GM23338 (cell line): Measurements from ENCODE around the gene RPS6KB1. TPM values are rescaled to one million over a fixed set of nuclear protein-coding genes. Genes with fewer than 3 reads are reported as not detected.

Experiments used
- ATAC-seq: fragments of 200-7000 bp; cut with Tn5 transposase; 3 replicates; pipeline ENCODE4 v1.9.1; 2020
- DNase-seq: peaks from one replicate; pipeline ENCODE4 v3.0.0-alpha.2; 2015; ENCODE audit warnings: low spot score
- H2AFZ ChIP-seq: fragments of 200-600 bp; sonication (generic); 2 replicates; pipeline ENCODE4 v1.8.0; 2016; ENCODE audit warnings: antibody characterized with exemption, mild to moderate bottlenecking, moderate library complexity
- H3F3A ChIP-seq: fragments of 200-600 bp; sonication (generic); replicated peaks from 2 replicates; pipeline ENCODE4 v1.8.0; 2017; ENCODE audit warnings: antibody characterized with exemption, mixed run types, low read depth
- H3K27ac ChIP-seq: fragments of 200-600 bp; sonication (generic); 2 replicates; pipeline ENCODE4 v1.6.1; 2016; ENCODE audit warnings: low read depth
- H3K27me3 ChIP-seq: fragments of 200-600 bp; sonication (generic); 2 replicates; pipeline ENCODE4 v1.8.0; 2016; ENCODE audit warnings: mild to moderate bottlenecking, mixed run types, moderate library complexity; ENCODE audit not compliant: insufficient read depth
- H3K36me3 ChIP-seq: fragments of 200-600 bp; sonication (generic); 2 replicates; pipeline ENCODE4 v1.8.0; 2016; ENCODE audit warnings: mild to moderate bottlenecking; ENCODE audit not compliant: insufficient read depth
- H3K4me1 ChIP-seq: fragments of 200-600 bp; sonication (generic); 2 replicates; pipeline ENCODE4 v1.8.0; 2016; ENCODE audit warnings: mild to moderate bottlenecking, moderate library complexity; ENCODE audit not compliant: insufficient read depth
- H3K4me2 ChIP-seq: fragments of 200-600 bp; sonication (generic); 2 replicates; pipeline ENCODE4 v1.7.1; 2017; ENCODE audit warnings: mixed run types
- H3K4me3 ChIP-seq: fragments of 200-600 bp; sonication (generic); 2 replicates; pipeline ENCODE4 v1.6.1; 2016; ENCODE audit warnings: mixed run types
- H3K79me2 ChIP-seq: fragments of 200-600 bp; sonication (generic); replicated peaks from 2 replicates; pipeline ENCODE4 v1.8.0; 2017; ENCODE audit warnings: mild to moderate bottlenecking; ENCODE audit not compliant: insufficient read depth
- H3K9me2 ChIP-seq: fragments of 200-600 bp; sonication (generic); 2 replicates; pipeline ENCODE4 v1.8.0; 2017; ENCODE audit not compliant: insufficient read depth
- H4K20me1 ChIP-seq: fragments of 200-600 bp; sonication (generic); replicated peaks from 2 replicates; pipeline ENCODE4 v1.8.0; 2017; ENCODE audit warnings: mild to moderate bottlenecking; ENCODE audit not compliant: insufficient read depth
- H3K27ac Mint-ChIP-seq: 2 replicates; pipeline ENCODE4 v1.8.0; 2020; ENCODE audit warnings: inconsistent platforms, mild to moderate bottlenecking, moderate library complexity, mixed read lengths
- H3K27me3 Mint-ChIP-seq: 3 replicates; pipeline ENCODE4 v1.8.0; 2022; ENCODE audit warnings: low read depth, mild to moderate bottlenecking, moderate library complexity, mixed read lengths, inconsistent platforms; ENCODE audit not compliant: insufficient read depth, poor library complexity
- H3K36me3 Mint-ChIP-seq: 3 replicates; pipeline ENCODE4 v1.8.0; 2021; ENCODE audit warnings: low read depth, mild to moderate bottlenecking, inconsistent platforms, moderate library complexity, mixed read lengths
- H3K4me1 Mint-ChIP-seq: 3 replicates; pipeline ENCODE4 v1.8.0; 2020; ENCODE audit warnings: mild to moderate bottlenecking, inconsistent platforms, mixed read lengths
- H3K4me3 Mint-ChIP-seq: 3 replicates; pipeline ENCODE4 v1.8.0; 2021; ENCODE audit warnings: moderate library complexity, mild to moderate bottlenecking, inconsistent platforms, mixed read lengths
- H3K9me3 Mint-ChIP-seq: 3 replicates; pipeline ENCODE4 v1.8.0; 2020; ENCODE audit warnings: moderate library complexity, mild to moderate bottlenecking, inconsistent platforms, mixed read lengths
- CREB1 ChIP-seq: fragments of 250-450 bp; sonication (Bioruptor Pico); IDR thresholded peaks from 2 replicates; pipeline ENCODE4 v1.5.0; 2020; ENCODE audit warnings: low read depth, mild to moderate bottlenecking, moderate library complexity
- CTCF ChIP-seq, 2 experiments: fragments of 200-600 bp in 1 of 2; sonication (generic) in 1 of 2; conservative IDR thresholded peaks; 2 replicates each; pipeline versions ENCODE4 v1.5.1 to v1.6.1; 2016 to 2017; ENCODE audit warnings: antibody characterized with exemption in 2 of 2, low read depth in 2 of 2, mild to moderate bottlenecking in 2 of 2, moderate library complexity in 1 of 2
- ETS1 ChIP-seq: IDR thresholded peaks from 2 replicates; pipeline ENCODE4 v1.6.1; 2016; ENCODE audit warnings: antibody characterized with exemption
- EZH2 ChIP-seq: fragments of 200-600 bp; sonication (generic); IDR thresholded peaks from one replicate; pipeline ENCODE4 v1.8.0; 2017; ENCODE audit warnings: antibody characterized with exemption, mild to moderate bottlenecking, low read depth; ENCODE audit not compliant: unreplicated experiment
- EZH2phosphoT487 ChIP-seq: fragments of 200-600 bp; sonication (generic); IDR thresholded peaks from one replicate; pipeline ENCODE4 v1.8.1; 2018; ENCODE audit warnings: antibody characterized with exemption; ENCODE audit not compliant: unreplicated experiment
- JUNB ChIP-seq: IDR thresholded peaks from one replicate; pipeline ENCODE4 v1.6.1; 2016; ENCODE audit warnings: antibody characterized with exemption; ENCODE audit not compliant: unreplicated experiment
- NANOG ChIP-seq: IDR thresholded peaks from 2 replicates; pipeline ENCODE4 v1.6.1; 2016; ENCODE audit warnings: antibody characterized with exemption, borderline replicate concordance
- POLR2AphosphoS5 ChIP-seq: IDR thresholded peaks from 2 replicates; pipeline ENCODE4 v1.6.1; 2016; ENCODE audit warnings: antibody characterized with exemption, low read depth
- REST ChIP-seq: IDR thresholded peaks from one replicate; pipeline ENCODE4 v1.6.1; 2018; ENCODE audit warnings: antibody characterized with exemption; ENCODE audit not compliant: unreplicated experiment
- STAT1 ChIP-seq: IDR thresholded peaks from one replicate; pipeline ENCODE4 v1.6.1; 2016; ENCODE audit warnings: antibody characterized with exemption; ENCODE audit not compliant: unreplicated experiment
- ZNF114 ChIP-seq: fragments of 250-450 bp; sonication (Bioruptor Pico); IDR thresholded peaks from 2 replicates; pipeline ENCODE4 v1.5.0; 2020; ENCODE audit warnings: mild to moderate bottlenecking, moderate library complexity
- ZNF331 ChIP-seq: fragments of 250-450 bp; sonication (Bioruptor Pico); IDR thresholded peaks from 2 replicates; pipeline ENCODE4 v1.5.0; 2020; ENCODE audit warnings: low read depth, mild to moderate bottlenecking, moderate library complexity
- ZNF462 ChIP-seq: fragments of 250-450 bp; sonication (Bioruptor Pico); IDR thresholded peaks from 2 replicates; pipeline ENCODE4 v1.5.0; 2020; ENCODE audit warnings: mild to moderate bottlenecking, moderate library complexity
- polyA plus RNA-seq: library from polyadenylated mRNA; unstranded; fragments of >200 nt; fragmentation: Nextera tagmentation; extraction: Ambion mirVana; gene quantifications from 2 replicates; pipeline ENCODE4 v1.2.1, GENCODE V29; 2016
- total RNA-seq: library from RNA; depleted of rRNA; stranded (reverse); fragments of >200 nt; shearing (Covaris generic); gene quantifications from 2 replicates; pipeline ENCODE4 v1.2.3, GENCODE V29; 2014

RPS6KB1 gene
- total and polyA plus RNA-seq, 2 experiments from 2014 or later = 19.5 to 21.7 TPM

- no peak overlapping the region for H2AFZ ChIP-seq
- H3K36me3 ChIP-seq = peaks cover 8% of the 10 kb centered on the region; the same call in 1 of the 2 replicates
- no peak overlapping the region for H3K27ac ChIP-seq
- Mint-ChIP-seq H3K27ac (no peak overlapping the region), H3K4me1 (no peaks in the 10 kb centered on the region), H3K9me3 (no peaks in the 10 kb centered on the region), H3K36me3 (peaks cover 17% of the 10 kb centered on the region; the same call in 2 of the 3 replicates), H3K27me3 (no peaks in the 10 kb centered on the region), H3K4me3 (no peak overlapping the region)
- ATAC-seq (no peak), DNase-seq (no peak)
- 0 out of 2 replicates have a peak, but pooled peaks cover 7% of the 10 kb centered on the region for H3F3A ChIP-seq
- H4K20me1 ChIP-seq = peaks cover 5% of the 10 kb centered on the region; the same call in 1 of the 2 replicates
- no peak overlapping the region for H3K4me3 ChIP-seq
- no peaks in the 10 kb centered on the region for H3K27me3 ChIP-seq
- H3K9me2 ChIP-seq = no peaks in the 10 kb centered on the region
- TF ChIP-seq NANOG (no peak), ZNF462 (CRISPR knock-in tag) (no peak), CREB1 (no peak), CTCF (conservative IDR thresholded peaks at IDR 0.05; ENCODE audit: low read depth in 2 of 2) (no peak), REST (no peak), STAT1 (no peak), EZH2 (no peak), POLR2AphosphoS5 (no peak), JUNB (no peak), ZNF331 (no peak), ETS1 (no peak), EZH2phosphoT487 (no peak), ZNF114 (CRISPR knock-in tag) (no peak)
- H3K4me2 ChIP-seq = no peak overlapping the region
- no peaks in the 10 kb centered on the region for H3K79me2 ChIP-seq
- no peaks in the 10 kb centered on the region for H3K4me1 ChIP-seq
These were observed 23.5 kb downstream of the RPS6KB1 start for GRCh38 chr17:59916446-59916845.
